ENCODE measurements around the gene ELMOD3. TPM values are rescaled to one million over a fixed set of nuclear protein-coding genes. Genes with fewer than 3 reads are reported as not detected.

The ELMOD3 gene
- total and polyA plus RNA-seq, 9 of the 15 experiments (the other 6 are each of a cell fraction or from before 2014, with no cell fraction given) = 2.7 to 18.7 (median 11.6) TPM

- TF ChIP-seq POU5F1 (IDR thresholded peaks at IDR 0.05; ENCODE audit: borderline replicate concordance, low read depth, low read length, partially characterized antibody) (no peak), MCM7 (IDR thresholded peaks at IDR 0.05) (no peak), ELK1 (CRISPR knock-in tag; IDR thresholded peaks at IDR 0.05) (no peak), MXD1 (CRISPR knock-in tag; IDR thresholded peaks at IDR 0.05; ENCODE audit: borderline replicate concordance, poor library complexity, severe bottlenecking) (no peak), ILK (tag; IDR thresholded peaks at IDR 0.05; ENCODE audit: borderline replicate concordance, low read depth) (no peak), NEUROD1 (IDR thresholded peaks at IDR 0.05; ENCODE audit: borderline replicate concordance, low read depth, low read length, partially characterized antibody) (peak; percentile 37), ZNF695 (CRISPR knock-in tag; IDR thresholded peaks at IDR 0.05) (no peak), THRB (CRISPR knock-in tag; conservative IDR thresholded peaks at IDR 0.05) (no peak), E2F4 (CRISPR knock-in tag; IDR thresholded peaks at IDR 0.05; ENCODE audit: low read depth) (0 out of 2 replicates have a peak, but pooled peaks have one; percentile 70), GATA2 (CRISPR knock-in tag; IDR thresholded peaks at IDR 0.05) (no peak), HMBOX1 (IDR thresholded peaks at IDR 0.05) (peak; percentile 56; the same call in 1 of the 2 replicates), DPF2 (IDR thresholded peaks at IDR 0.05) (peak; percentile 67), CEBPZ (IDR thresholded peaks at IDR 0.05; ENCODE audit: borderline replicate concordance, low read depth, low read length) (no peak), ARID2 (IDR thresholded peaks at IDR 0.05) (no peak), RNF219 (CRISPR knock-in tag; IDR thresholded peaks at IDR 0.05) (no peak)
These were observed 26.5 kb upstream of the ELMOD3 start, which contains the start of gene TGOLN2 (continued) for GRCh38 chr2:85327822-85328617.

Measured in K562 (cell line).